Measurements from ENCODE around the gene FUT2.
"Not testable (repeated sequence)": the region's sequence is repeated elsewhere in the genome, so short reads cannot be mapped to it uniquely, and the experiment has no call there.

Gene FUT2

DNA sequence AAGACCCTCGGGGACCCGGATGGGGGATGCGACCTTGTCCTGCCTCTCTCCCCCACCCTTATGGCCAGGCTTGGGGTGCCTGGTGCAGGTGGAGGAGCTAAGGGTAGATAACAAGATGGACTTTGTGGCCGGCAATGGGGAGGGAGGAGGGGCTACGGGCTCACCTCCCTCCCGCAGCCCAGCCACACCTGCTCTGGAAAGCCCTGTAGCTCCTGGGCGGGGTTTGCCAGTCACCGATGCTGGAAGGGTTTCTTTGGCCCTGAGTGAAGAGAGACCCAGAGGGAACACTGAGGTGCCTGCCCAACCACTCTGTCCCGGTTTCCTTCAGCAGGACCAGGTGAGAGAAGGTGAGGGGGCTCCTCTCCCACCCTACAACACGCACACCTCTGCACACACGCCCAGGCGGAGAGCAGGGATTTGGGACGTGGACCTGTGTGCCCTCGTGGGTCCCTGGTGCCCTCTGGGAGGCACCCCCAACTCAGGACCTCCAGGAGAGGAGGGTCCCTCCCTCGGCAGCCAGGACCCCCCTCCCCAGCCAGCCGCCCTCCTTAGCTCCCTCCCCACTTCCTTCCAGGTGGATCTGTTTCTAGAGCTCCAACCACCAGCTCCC, at the start of gene FUT2:
FUT2 (plus strand) TSS at position 229 of the 610 bp plus-strand sequence. CDS start 6,986 bp downstream, outside the sequence.
- DNase-seq = no peak

DNA sequence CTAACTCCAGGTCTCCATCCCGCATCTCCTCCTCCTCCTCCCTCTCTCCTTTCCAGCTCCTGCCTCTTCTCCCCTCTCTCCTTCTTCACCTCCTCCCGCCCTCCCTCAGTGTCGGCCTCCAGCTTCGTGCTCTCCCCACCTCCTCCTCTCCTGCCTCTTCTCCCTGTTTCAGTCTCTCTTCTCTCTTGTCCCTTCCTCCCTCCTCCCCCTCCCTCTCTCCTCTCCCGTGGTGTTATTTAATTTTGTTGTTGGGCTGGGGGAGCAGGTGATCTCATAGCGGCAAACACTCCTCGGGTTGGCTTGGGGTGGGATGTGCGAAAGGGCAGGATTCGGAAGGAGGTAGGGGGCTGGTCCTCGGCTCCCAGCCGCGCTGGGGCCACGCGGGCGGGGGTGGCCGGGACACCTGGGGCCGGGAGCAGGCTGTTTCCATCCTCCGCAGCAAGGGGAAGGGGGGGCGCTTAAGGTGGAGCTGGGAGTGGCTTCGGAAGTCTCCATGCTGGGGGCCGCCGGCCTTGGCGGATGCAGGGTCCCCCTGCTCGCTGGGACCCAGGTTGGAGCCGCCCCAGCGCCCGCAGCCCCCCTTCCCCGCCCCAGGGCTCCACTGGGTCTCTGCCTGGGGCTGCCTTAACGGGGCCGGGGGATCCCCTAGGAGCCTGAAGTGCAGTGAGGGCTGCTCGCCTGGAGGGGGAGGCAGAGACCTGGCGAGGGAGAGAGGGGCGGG, 49.6 kb upstream of the FUT2 start, which contains the start of gene CA11:
CA11 (minus strand) TSS at position 187 of the 721 bp plus-strand sequence. CDS start 555 bp downstream, outside the sequence.
- DNase-seq = peak; percentile 92

DNA sequence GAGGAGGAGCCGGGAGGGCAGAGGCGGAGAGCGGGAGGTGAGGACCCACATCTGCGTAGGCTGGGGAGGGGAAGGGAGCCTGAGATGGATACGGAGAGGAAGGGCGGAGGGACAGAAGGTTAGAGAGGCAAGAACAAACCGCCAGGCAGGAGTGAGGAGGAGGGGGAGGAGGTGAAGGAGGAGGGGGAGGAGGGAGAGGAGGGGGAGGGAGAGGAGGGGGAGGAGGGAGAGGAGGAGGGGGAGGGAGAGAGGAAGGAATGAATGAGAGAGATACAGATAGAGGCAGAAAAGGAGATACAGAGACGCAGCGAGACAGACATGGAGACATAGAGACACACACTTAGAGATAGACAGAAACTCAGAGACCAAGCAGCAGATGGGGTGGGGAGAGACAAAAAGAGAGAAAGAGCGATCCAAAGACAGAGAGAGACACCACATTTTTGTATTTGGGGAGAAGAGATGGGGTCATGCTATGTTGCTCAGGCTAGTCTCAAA, 49.0 kb upstream of the FUT2 start:
- no peak for DNase-seq

DNA sequence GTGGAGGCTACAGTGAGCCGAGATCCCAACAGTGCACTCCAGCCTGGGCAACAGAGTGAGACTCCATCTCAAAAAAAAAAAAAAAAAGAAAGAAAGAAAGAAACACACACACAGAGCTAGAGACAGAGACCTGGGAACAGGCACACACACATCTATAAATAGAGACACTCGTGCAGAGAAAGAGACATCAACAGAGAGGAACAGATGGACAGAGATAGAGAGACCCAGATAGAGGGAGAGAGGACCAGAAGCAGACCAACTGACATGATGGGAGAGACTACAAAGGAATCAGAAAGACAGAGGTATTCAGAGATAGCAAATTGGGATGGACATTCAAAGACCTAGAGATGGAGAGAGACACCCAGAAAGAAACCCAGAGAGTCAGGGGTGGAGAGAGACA, 47.6 kb upstream of the FUT2 start:
- peak; percentile 42 for DNase-seq

DNA sequence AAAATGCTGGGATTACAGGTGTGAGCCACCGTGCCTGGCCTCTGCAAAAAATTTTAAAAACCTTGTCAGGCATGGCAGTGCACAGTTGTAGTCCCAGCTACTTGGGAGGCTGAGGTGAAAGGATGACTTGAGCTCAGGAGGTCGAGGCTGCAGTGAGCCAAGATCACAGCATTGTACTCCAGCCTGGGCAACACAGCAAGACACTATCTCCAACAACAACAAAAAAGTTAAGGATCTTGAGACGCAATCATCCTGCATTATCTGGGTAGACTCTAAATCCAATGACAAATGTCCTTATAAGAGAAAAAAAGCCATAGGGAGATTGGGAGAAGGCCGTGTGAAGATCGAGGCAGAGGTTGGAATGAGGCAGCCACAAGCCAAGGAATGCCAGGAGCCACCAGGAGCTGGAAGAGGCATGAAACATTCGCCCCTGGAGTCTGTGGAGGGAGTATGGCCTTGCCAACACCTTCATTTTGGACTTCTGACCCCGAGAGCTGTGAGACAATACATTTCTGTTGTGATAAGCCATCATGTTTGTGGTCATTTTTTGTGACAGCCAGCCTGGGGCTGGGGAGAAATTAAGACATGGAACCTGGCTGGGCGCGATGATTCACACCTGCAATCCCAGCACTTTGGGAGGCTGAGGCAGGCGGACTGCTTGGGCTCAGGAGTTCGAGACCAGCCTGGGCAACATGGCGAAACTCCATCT, 44.6 kb upstream of the FUT2 start:
- DNase-seq = no peak

DNA sequence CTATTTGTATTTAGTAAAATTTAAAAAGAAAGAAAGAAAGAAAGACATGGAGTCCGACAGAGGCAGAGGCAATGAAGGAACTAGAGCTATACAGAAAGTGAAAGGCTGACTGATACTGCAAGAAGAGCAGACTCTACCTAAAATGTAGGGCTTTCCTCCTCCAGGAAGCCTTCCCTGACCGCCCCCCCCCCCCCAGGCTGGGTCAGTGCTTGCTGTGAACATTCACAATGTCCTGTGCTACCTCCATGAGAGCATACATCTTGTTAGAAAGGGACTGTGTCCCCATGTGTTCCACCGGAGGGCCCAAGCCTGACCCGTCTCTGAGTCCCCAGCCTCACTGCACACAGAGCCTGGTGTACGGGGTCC, 44.1 kb upstream of the FUT2 start:
- DNase-seq = no peak

DNA sequence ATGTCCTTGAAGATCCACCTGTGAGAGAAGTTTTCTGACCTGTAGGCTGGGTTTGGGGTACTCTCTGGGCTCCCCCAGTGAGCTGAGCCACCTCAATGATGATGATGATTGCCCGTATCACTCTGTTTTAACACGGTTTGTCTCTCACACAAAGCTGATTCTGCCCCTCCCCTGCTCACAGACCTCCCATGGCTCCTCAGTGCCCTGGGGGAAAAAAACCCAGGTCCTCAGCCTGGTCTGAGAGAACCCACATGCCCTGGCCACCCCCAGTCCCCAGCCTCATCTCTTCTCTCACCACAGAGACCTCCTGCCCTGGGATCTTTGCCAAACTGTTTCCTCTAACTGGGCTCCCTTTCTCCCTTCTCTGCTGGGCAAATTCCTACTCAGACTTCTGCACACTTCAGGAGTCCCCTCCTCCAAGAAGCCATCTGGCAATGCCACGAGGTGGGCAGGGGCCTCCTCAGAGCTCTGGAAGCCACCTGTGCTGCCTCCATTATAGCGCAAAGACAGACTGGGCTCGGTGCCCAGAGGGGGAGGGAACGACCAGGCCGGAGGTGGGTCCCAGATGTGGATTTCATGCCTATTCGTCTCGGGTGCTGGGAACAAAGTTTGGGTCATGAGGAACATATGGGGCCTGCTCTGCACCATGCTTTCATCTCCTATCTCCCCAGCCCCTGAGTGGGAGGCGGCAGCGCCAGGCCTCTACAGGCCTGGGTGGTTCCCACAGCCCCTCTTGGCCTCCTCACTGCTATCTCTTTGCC, 41.3 kb upstream of the FUT2 start:
- peak; percentile 59 for DNase-seq

DNA sequence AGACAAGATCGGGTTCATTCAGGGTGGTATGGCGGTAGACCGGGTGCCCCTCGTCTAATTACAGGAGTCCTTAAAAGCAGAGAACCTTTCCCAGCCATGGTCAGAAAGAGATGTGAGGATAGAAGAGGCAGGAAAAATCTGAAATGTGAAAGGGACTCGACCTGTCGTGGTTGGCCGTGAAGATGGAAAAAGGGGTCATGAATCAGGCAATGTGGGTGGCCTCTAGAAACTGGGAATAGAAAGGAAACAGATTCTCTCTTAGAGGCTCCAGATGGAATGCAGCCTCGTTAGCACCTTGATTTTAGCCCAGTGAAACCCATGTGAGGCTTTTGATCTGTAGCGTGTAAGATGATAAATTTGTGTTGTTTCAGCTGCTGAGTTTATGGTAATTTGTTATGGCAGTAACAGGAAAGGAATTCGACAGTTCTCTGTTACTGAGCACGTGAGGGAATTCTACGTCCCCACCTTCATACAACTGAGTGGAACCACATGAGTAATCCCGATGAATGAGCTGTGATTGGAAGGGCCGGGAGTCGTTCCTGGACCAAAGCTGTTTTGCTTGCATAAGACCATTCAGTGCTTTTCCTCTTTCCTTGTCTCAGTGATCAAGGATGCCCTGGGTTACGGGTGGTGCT, 38.8 kb upstream of the FUT2 start:
- DNase-seq = no peak

DNA sequence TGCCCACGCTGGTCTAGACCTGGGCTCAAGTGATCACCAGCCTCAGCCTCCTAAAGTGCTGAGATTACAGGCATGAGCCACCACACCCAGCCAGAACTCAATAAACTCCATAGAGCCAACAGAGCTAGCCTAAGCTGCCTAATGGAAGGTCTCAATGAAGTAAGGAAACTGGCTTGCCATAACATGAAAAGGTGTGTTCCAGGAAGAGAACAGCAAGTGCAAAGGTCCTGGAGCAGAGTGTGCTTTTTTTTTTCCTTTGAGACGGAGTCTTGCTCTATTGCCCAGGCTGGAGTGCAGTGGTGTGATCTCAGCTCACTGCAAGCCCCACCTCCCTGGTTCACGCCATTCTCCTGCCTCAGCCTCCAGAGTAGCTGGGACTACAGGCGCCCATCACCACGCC, 37.9 kb upstream of the FUT2 start:
- DNase-seq = not testable (repeated sequence)

DNA sequence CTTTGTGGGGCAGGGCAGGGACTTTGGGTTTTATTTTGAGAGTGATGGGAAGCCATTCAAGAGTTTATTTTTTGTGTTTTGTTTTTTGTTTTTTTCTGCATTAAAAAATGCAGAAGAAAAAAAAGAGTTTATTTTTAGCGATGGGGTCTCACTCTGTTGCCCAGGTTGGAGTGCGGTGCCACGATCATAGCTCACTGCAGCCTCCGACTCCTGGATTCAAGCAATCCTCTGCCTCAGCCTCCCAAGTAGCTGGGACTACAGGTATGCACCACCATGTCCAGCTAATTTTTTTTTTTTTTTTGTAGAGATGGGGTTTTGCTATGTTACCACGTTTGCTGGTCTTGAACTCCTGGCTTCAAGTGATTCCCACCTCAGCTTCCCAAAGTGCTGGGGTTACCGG, 37.3 kb upstream of the FUT2 start:
- no peak for DNase-seq

DNA sequence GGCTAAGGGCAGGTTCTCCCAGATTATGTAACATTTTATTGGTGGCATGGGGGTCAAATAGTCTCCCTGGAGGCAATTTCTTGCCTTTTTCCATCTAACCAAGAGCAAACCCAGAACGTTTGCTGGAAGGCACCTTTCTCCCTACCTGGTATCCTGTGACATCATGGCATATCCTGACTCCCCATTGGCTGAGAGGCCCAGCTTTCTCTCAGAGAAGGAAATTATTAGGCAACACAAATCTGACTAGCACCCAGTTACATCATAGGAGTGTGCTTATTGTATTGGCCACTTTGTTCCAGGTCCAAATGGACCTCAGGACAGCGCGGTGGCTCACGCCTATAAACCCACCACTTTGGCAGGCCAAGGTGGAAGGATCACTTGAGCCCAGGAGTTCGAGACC, 36.0 kb upstream of the FUT2 start:
- DNase-seq = no peak

DNA sequence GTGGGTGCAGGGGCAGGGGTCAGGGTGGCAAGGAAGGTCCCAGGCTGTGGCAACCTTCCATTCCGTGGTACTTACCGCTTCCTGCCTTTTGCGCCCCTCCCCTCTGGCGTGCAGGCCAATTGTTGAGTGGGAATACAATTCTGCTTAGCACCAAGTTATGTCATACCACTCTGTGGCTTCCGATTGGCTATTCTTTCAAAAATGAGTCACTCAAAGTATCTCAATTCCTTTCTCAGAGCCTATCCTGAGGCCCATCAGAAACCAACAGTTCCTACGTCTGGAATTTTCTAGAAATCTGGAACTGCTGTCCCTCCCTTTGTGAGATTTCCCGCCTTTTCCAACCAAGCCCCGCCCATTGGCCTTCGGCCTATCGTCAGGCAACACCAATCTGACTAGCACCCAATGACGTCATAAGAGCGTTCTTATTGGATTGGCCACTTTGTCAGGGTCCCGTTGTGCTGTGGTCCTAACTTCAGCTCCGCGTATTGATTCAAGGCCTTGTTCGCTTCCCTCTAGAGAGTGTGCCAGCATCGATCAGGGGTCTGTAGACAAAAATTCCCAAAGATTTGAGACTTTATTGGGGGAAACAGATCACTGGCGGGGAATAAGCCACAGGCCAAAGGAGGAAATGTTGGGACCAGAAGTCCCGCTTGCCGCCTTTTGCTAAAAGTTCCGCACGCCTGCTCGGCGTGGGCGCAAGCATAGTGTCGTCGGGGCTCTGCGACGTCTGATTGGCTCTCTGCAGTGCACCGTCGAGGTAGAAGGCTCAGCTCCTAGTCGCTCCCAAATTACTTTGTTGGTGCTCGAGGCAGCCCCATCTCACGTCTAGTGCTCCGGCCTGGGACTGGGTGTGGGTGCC, 34.7 kb upstream of the FUT2 start:
- DNase-seq = peak; percentile 99

DNA sequence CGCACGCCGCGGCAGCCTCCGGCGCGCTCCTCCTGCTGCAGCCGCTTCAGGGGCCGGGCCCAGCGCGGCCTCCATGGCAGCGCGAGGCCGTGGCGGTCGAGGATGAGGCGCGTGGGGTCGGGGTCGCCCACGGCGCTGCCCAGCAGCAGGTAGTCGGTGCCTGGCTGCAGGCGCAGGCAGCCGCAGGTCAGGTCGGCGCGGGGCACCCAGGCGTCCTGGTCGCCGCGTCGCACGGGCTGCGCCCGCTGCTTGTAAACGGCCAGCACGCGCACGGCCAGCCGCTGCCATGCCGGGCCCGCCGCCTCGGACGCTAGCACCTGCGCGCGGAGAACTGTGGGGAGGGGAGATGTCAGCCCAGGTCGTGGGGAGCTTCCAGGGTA, 34.1 kb upstream of the FUT2 start:
- no peak for DNase-seq

DNA sequence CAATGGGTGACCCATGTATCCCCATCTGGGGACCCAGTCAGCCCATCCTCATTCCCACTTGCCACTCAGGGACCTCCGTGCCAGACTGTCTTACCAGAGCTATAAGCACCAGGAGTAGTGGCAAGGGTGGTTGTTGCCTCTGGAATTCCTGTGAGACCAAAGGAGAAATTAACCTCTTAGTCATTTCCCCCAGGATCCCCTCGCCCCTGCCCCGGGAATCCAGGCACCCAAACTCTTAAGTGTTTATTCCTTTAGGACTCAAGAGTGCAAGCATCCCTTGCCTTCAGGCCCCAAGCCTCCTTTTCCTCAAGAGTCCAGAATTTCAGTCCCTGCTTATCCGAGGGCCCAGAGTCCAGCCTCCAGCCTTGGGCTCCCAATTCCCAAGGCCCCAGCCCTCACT, 32.1 kb upstream of the FUT2 start:
- no peak for DNase-seq

DNA sequence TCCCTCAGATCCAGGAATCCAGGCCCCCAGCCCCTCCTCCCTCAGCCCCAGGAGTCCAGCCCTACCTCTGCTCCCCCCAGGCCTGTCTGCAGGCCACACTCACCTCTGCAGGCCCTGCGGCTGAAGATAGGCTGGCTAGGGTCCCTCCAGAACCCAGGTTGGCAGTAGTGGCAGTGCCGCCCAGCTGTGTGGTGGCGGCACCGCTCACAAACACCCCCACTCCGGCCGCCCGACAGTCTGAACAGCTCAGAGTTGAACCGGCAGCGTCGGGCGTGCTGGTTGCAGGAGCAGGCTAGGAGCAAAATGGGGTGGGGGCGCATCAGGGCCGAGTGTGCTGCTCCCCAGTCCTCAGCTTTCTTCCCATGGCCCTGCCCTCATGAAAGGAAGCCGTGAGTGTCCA, 31.3 kb upstream of the FUT2 start:
- DNase-seq = no peak

DNA sequence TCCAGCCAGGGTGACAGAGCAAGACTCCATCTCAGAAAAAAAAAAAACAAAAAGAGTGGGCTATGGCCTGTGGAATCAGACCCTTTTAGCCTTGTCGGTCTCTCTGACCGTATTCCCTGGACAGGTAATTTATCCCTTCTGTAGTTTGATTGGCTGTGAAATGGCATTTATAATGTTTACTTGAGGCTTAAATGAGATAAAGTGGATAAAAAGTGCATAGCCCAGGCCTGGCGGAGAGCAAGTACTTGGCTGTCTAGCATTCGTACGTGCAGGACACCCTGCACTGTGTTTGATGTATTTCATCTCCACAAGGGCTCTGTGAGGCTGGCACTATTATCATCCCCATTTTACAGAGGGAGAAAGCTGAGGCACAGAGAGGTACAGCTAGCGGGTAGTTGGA, 30.0 kb upstream of the FUT2 start:
- no peak for DNase-seq

DNA sequence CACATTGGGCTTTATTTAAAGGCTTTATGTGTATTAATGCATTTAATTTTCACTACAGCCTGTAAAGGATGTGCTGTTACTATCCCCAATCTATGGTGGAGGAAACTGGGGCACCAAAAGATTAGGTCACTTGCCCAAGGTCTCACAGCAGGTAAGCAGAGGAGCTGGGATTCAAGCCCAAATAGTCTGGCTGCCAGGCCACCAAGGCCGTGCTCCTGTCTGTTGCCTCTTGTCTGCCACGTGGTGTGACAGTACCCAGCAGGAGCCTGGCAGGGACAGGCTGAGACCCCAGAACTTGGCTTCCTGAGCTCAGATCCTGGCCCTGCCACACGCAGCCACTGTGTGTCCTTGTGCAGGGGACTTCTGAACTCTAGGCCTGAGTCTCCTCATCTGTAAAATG, 27.4 kb upstream of the FUT2 start:
- DNase-seq = no peak

DNA sequence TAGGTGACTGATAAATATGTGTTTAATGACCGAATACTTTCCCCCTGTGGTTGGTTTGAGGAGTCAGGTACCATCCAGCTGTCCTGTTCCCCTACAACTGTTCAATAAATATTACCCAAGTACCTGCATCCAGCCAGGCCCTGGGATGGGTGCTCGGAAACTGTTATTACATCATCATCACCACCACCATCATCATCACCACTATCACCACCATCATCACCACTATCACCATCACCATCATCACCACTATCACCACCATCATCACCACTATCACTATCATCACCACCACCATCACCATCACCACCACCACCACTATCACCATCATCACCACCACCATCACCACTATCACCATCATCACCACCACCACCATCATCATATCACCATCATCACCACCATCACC, 27.0 kb upstream of the FUT2 start:
- DNase-seq = no peak

DNA sequence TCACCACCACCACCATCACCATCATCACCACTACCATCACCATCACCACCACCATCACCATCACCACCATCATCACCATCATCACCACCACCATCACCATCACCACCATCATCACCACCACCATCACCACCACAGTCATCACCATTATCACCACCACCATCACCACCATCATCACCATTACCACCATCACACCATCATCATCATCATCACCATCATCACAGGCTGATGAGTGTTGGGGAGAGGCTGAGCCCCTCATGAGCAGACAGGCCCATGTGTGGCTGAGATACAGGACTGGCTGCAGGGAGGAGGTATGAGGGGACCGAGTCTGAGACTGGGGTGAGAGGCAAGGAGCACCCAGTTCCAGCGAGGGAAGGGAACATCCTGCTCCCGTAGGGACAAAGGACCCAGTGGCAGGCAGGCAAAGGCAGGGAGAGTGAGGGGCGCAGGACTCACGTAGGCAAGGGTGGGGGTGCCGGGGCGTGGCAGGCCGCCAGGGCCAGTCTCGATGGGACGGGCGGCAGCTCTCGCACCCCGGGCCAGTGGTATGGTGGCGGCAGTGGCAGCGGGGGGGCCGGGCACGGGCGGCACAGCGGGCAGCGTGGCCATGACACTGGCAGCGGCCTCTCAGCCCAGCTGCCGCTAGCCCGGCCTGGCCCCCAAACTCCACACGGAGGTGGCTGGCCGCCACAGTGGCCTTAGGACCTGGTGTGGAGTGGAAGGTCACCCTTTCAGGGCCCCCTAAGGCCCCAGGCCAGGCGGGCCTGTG, 25.7 kb upstream of the FUT2 start:
- DNase-seq = no peak

DNA sequence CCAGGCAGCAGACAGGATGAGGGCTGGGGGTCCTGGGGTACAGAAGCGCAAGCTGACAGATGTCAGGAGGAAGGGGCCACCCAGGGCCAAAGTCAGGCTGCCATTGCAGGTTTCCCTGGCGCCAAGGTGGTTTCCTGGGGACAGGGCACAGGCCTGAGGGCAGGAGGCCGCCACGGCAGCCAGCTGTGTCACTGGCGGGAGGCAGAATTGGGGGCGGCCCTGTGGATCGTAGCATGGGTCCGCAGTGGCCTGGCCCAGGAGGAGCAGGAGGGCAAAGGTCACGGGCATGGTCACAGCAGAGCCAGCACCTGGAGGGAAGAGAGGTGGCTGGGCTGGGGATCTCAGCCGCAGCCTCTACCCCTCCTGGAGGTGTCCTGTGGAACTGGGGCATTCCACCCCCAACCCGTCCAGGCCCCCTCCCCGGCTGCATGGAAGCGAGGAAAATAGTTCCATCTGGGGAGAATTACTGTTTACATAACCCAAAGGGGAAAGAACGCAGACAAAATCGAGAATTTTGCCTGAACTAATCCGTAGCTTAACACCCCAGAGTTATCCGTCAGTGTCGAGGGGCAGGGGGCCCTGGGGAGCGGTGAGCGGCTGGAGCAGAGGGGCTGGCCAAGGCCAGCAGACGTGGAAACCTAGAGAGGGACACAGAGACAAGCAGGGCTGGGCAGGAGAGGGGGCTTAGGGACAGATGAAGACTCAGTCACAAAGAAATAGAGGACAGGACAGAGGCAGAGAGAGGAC, 24.9 kb upstream of the FUT2 start:
- DNase-seq = no peak
